GM19035 (cell line): ENCODE data around the gene PON2.

ENCODE experiments used
- ATAC-seq: cut with Tn5 transposase; IDR thresholded peaks from one replicate; pipeline ENCODE4 v1.9.1; 2021; ENCODE audit not compliant: unreplicated experiment

The PON2 gene

DNA sequence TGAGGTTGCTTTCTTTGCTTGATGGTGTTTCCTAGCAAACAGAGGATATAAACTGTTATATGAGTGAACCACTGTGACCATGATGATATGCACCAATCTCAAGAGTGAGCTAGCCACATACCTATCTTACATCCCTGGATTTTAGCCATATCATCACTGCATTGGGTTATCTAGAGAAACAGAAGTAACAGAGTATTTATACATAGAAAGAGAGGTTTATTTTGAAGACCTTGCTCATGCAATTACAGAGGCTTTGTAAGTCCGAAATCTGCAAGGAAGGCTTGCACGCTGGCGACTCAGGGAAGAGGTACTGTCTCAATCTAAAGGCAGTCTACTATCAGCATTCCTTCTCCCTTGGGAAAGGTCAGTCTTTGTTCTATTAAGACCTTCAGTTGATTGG lies 11.8 kb upstream of the PON2 start:
- ATAC-seq, result no peak

DNA sequence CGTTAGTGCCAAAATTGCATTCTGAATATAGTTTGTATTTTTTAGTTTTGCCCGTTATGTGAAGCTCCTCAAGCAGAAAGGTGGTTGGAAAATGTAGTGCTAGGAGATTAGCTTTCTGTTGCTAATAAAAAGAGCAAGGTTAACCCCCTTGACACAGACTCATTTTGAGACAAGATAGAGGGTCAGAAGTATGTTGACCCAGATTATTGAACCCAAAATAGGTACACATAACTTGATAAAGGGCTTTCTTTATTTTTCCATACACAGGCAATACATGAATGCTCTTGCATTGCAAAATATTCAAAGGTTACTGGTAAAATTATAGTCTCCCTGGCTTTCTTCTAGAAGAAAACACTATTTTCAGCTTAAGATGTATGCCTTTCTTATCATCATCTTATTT lies 10.0 kb upstream of the PON2 start:
- ATAC-seq, result no peak

DNA sequence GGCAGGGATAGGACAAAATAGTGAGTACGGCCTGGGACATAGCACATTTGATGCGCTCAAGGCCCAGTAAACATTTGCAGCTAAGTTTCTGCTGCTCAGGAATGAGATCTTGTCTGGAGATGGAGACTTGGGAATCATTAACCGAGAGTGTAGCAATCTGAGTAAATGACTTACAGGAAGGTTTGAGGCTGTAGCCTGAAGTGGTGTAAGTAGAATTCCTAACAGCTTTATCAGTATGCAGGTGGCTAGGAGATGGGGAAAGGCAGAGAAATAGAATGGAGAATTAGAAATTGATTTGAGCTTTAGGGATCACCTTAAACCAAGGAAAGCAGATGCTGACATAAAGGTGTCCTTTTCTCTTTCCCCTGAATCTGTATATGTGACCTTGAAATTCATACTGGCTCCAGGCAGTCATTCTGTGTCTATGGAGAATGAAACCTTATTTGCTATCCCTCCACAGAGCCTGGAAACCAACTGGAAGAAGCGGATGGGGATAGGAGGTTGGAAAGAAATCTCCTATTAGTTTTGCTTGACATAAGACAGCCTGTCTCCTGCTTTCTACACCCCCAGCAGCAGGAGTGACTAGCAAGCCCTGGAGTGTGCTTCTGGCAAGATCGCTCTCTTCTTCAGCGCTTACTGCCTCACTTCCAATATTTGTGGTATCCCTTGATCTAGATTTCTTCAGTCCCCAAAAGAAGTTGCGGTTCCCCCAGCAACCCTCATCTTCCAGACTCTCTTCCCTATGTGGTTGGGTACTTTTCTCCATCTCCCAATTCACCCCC lies 6.4 kb upstream of the PON2 start:
- no peak for ATAC-seq

DNA sequence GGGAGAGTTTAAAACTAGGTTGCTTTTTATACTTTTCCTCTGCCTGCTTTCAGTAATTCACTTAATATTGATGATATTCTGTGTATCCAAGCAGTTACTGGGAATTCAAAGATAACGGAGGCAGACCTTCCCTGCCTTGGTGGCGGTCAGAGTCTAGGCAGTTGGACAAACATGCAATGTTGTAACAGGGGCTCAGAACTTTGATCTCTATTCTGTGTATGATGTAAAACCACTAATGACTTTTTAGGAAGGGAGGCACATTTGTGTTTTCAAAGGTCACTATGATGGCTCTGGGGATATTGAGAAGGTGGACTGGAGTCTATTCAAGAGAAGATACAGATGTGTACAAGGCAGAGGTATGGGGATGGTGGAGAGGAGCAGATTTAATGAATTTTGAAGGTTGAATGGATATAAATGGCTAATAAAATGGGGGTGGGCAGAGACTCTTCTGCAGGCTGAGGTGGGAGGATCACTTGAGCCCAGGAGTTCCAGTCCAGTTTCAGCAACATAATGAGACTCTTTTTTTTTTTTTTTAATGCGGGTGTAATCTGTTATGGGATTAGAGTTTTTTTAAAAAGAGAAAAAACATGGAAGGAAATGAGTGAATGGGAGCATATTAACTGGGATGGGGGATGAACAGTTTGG lies 5.7 kb upstream of the PON2 start:
- ATAC-seq, result no peak

DNA sequence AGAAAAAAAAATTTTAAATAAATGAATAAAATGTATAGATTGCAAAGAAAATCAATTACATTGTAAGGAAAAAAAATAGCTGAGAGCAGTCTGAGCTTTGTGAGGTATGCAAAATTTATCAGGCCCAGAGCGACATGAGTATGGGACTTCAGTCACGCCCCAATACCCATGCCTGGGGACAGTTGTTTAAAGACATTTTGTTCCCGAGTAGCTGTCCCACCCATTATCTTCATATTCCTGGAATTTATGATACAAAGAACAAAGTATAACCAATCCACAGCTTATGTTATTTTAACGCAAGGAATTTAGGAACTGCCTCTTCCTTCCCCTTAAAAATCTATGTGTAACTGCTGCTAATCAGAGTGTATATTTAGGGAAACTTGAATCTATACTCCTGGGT lies 1.6 kb upstream of the PON2 start:
- no peak for ATAC-seq

DNA sequence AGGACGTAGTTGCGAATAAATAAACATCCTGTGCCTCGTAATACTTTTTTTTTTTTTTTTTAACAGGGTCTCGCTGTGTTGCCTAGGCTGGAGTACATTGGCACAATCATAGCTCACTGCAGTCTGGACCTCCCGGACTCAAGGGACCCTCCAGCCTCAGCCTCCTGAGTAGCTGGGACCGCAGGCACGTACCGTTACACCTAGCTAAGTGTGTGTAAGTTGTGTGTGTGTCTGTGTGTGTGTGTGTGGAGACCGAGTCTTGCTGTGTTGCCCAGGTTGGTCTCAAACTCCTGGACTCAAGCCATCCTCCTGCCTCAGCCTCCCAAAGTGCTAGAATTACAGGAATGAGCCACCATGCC lies 573 bp upstream of the PON2 start:
- no peak for ATAC-seq

DNA sequence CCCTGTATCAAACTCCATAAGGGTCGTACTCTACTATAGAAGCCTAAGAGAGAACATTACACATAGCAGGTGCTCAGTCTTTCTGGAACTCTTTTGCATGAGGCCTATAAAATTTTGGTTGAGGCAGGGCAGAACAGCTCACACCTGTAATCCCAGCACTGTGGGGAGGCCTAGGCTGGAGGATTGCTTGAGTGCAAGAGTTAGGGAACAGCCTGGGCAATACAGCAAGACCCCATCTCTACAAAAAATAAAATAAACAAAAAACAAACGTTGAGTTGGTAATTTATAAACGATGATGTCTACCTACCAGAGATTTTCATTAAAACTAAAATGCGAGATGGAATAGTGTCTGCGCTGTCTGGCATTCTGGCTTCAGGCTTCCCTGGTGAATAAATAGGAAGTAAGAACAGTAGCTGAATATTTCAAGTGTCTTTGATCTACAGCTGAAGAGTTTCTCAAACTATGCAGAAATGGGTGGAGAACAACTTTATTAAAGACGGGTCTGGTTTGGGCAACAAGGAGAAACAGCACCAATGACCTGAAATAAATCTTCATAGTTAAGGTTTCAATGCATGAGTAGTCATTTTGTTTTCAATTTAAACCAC lies 774 bp downstream of the PON2 start:
- ATAC-seq, result no peak

DNA sequence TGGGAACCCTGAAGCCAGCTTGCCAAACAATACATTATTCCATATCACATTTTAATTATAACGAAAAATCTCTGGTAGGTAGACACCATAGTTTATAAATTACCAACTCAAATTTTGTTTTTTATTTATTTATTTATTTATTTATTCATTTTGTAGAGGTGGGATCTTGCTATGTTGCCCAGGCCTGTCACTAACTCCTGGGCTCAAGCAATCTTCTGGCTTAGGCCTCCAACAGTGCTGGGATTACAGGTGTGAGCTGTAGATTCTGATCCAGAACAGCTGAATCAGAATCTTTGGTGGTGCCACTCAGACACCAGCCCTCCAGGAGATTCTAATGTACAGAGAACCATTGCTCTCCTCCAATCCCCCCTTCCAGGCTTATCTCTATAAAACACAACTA lies 1.7 kb downstream of the PON2 start:
- ATAC-seq, result no peak

DNA sequence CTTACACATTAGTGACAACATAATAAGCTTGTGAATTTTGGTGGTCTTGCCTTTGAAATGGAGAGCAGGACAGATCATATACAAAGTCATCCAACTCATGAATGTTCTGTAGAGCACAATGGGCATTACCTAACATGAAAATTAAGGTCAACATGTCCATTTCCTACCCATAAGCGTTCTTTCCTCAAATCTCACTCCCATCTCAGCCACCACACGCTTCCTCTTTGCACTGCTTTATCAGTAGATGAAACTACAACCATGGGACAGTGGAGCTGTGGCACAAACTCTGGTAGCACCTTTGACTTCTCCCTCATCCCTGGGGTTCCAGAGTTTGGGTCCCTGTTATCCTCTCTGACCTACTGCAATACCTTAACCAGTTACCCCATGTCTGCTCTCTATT lies 2.2 kb downstream of the PON2 start:
- ATAC-seq, result no peak

DNA sequence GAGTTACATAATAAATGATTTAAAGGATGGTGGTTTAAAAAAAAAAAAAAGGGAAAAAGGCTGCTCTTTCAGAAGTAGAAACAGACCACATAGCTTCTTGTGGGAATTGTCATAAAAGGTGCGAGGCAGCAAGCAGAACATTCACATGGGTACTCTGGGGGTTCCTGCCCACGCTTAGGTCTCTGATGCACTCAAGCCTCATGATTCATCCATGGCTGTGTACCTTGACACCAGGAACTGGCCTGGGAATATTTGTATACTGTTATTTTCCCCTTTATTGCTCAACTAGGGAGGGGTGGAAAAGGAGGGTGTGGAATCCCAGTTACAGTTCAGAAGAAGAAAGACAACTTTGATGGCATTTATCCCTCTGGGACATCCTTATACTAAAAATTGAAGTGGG lies 4.0 kb downstream of the PON2 start:
- ATAC-seq, result no peak

DNA sequence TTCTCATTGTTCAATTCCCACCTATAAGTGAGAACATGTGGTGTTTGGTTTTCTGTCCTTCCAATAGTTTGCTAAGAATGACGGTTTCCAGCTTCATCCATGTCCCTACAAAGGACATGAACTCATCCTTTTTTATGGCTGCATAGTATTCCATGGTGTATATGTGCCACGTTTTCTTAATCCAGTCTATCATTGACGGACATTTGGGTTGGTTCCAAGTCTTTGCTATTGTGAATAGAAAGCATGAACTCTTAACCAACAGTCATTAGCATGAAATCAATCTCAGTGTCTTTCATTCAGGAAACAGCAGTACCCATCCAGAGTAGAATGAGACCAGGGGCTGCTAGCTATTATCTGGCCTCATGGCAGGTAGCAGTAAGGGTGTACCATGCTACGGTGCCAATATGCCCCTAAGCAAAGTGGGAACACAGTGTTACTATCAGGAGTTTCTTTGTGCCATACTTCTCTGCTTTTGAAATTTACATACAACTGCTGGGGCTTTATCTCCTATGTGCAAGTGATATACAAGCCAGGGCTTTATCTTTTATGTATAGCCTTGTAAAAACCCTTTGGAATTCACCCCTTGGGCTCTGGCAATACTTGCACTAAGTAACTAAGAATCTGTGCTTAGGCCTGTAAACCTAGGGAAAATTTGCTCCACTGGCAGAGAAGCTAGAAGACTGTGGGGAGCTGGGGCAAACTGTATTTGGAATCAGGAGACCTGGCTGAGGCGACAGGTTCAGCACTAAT lies 5.4 kb downstream of the PON2 start:
- no peak for ATAC-seq

DNA sequence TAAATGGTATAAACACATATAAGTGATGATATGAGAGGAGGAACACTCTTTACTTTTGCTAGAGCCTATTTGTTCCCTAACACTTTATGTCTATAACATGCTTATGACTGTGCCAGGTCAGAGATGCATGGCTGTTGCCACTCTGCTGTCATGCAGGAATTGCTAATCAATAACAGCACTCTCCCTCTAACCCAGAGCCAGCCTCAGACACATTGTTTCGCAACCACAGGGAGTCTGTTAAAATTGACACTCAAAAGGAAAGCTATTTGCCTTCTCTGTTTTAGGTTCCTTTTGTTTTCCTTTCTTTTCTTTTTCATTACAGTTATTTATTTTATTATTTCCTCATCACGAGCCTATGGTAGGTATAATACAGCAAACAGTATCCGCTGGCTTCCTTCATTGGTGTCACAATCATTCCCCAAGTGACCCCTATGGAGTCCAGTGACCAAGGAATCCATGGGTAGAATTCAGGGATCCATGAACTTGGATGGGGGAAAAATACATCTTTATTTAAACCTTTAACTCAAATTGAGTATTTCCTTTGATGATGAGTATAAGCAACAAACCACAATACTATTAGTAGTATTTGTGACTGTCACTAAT lies 6.8 kb downstream of the PON2 start:
- ATAC-seq, result no peak

DNA sequence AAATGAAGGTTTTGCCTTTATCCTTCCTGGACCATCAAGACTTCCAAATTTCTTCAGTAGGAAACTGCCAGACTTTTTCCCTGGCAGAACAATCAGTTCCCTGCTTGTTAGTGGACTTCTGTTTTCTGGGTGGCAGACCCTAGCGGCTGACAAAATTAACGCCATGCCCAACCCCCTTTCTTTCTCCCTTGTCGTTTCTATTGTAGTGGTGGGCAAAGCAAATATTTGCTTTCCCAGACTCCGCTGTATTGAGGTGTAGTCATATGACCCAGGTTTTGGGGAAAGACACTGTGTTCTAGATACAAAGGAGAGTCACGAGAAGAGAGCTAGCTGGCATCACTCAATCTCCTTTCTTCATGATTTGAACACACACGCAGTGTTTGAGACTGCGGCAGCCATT lies 7.7 kb downstream of the PON2 start:
- no peak for ATAC-seq

DNA sequence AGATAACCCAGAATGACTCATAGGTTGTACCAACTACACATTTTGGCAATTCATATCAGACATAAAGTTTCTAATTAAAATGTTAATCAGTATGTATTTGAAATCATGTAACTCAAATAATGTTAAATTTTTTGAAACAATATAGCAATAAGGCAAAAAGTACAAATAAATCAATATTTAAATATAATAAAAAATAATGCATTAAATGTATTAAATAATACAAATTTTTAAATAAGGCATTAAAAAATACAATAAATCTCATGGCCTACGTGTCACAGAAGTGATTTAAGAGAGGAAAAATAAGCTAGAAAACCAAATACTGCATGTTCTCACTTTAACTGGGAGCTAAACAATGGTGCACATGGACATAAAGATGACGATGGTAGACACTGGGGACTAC lies 9.1 kb downstream of the PON2 start:
- no peak for ATAC-seq

DNA sequence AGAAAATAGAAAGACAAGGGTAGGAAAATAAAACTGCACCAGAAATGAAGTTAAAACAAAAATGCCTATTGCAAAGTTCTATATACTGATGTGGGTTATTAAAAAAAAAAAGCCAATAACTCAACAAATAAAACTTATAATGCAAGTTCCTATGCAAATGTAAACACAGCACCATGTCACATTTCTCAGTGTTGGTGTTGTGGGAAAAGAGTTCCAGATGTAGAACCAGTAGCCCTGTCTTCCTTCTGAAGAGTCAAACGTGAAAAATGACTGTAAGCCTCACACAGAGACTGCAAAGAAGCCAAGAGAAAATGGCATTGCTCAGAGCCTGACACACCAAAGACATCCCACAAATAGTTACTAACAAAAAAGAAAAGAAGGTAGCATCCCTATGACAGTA lies 10.1 kb downstream of the PON2 start:
- no peak for ATAC-seq

DNA sequence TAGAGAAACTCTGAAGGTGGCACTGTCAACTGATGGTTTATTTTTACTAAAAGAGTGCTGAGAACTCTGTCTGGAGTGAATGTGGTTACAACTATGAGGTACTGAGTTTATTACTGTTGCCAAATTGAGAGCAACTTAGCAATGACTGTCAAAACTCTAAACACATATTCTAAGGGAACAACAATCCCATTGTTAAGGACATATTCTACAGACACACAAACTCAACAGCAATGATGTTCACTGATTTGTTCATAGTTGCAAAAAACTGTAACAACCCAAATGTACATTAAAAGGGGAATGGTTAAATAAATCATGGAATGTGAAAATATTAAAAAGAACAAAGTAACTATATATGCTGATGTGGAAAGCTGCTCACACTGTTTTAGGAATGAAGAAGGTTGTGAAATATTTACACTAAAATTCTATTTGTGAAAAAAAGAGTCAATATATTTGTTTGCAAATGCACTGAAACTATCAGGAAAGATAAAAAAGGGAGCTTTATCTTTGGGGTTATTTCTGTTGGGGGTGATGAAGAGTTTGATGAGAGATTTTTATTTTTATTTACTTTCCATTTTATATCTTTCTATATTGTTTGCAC lies 12.9 kb downstream of the PON2 start:
- ATAC-seq, result no peak

DNA sequence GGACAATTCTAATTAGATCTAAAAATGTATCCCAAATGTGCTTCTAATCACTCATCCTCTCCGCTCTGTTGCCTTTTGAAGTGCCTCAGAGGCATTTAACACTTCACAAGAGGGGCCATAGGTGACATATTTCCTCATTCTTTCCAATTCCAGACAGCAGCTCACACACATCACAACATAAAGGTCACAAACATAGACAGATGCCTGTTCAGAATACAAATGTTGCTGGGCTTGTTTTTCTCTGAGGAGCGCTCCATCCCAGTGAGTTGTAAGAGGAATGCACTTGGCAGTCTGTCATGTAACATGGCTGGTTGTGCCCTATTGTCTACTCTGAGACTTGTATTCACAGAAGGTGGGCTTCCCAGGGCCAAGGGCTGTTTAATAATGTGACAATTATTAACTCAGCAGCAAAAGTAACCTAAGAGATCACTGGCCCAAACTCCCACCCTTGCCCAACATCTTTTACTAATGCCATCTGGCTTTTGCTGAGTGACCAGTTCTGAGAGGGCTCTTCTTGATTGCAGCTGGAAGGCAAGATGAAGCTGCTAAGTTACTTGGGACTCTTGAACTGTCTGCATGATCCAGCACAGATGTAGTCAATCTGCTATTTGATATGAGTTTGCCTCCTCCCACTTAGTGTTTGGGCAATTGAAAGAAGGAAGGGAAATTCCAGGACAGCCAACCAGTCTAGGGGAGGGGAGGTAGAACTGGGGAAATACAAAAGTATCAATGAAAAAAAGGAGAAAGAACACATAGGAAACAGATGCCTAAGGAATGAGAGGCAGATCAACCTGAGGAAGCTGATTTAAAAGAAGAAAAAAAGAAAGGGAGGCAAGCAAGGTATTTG lies 13.6 kb downstream of the PON2 start:
- no peak for ATAC-seq

DNA sequence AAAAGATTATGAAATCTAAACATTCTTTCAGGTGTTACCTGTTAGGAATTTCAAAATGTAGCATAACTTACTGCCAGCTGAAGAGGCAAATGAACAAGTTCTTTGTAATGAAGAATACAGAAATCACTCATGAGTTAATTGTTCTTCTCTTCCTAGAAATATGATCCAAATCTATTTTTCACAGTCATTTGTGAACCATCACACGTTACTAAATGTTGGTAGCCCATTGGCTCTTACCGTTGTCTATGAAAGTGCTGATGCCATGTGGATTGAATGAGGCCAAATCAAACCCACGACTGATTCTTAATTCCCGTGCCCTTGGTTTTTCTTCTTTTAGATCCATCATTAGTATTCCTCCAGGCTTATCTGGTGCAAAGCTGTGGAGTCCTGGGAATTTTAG lies 22.8 kb downstream of the PON2 start:
- ATAC-seq, result no peak

DNA sequence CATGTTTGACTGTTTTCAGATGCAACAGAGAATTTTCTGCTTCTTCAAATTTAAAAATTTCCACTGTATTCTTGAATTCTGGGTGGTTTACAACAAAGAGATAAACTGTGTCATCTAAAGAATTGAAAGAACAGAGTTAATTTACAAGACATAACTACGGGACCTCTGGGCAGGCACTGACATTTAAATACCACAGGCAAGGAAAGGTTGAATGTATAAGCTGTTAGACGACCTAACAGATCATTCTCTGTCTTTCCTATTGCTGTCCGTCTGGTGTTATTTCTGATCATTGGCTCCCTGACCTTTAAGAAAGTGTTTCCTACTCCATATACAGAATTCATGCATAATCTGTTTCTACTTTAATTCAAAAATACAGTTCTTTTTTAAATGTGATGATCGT lies 23.2 kb downstream of the PON2 start:
- ATAC-seq, result no peak

DNA sequence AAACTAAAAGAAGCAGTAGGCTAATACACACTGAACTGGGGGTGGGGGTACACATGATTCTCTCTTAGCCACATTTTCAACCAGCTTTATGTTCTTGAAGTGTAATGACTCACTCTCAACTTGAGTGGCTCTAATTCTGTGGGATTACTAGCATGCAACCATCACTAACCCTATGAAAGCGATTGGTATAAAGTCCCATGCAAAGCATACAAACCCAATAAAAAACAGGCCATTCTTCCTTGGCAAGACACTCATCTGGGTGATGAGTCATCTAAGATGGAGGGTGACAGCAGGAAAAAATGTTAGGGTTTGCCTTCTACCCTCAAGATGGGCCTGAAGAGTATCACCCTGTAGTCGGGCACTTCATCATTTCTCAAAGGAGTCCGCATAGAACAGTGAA lies 23.8 kb downstream of the PON2 start:
- no peak for ATAC-seq
